ENCODE data around the gene BCL2L2. TPM values are rescaled to one million over a fixed set of nuclear protein-coding genes. Genes with fewer than 3 reads are reported as not detected.

The BCL2L2 gene
- total RNA-seq, 1 experiment from 2014 or later, result 41.2 TPM

GRCh38 chr14:23307146-23307530 is 505 bp downstream of the BCL2L2 start:
- H3K4me3 Mint-ChIP-seq (ENCODE audit: unreplicated experiment), result peak overlapping the region; percentile 98
- H3K36me3 Mint-ChIP-seq (ENCODE audit: insufficient read depth, unreplicated experiment), result peaks cover 40% of the 10 kb centered on the region
- intact Hi-C loops (cut with micrococcal nuclease), result loop anchor here (2.0 kb wide), 1 partner anchor 14 kb away; the partner anchor contains the start of gene PABPN1
- peak overlapping the region; percentile 88 for H3K27ac Mint-ChIP-seq (ENCODE audit: low read depth, unreplicated experiment)
- ChIA-PET POLR2A (interaction anchor here (0.6 to 14.7 kb wide), 15 partner anchors 12 to 840 kb away, joined by 3 to 339 read pairs (median 4); partner anchors contain the start of genes ACIN1, C14orf119, HOMEZ and PABPN1), CTCF (interaction anchor here (0.6 to 3.9 kb wide), 9 partner anchors 9 to 646 kb away, joined by 3 to 30 read pairs (median 3); partner anchors contain the start of genes DHRS4 and PABPN1)
- no peak for DNase-seq (ENCODE audit: unreplicated experiment)
- TF ChIP-seq CTCF (IDR thresholded peaks at IDR 0.05; ENCODE audit: unreplicated experiment), result no peak
- BruUV-seq (replicated peaks), result no TSS peak
- H3K4me1 Mint-ChIP-seq (ENCODE audit: insufficient read depth, unreplicated experiment), result peaks cover 26% of the 10 kb centered on the region
- H3K27me3 Mint-ChIP-seq (ENCODE audit: insufficient read depth, unreplicated experiment), result no peaks in the 10 kb centered on the region
- no peaks in the 10 kb centered on the region for H3K9me3 Mint-ChIP-seq (ENCODE audit: unreplicated experiment)

GRCh38 chr14:23307687-23308644 is 1.3 kb downstream of the BCL2L2 start:
- CTCF ChIA-PET, result interaction anchor here (0.6 to 3.9 kb wide), 10 partner anchors 8 to 845 kb away, joined by 3 to 30 read pairs (median 4); partner anchors contain the start of genes DHRS4 and PABPN1
- POLR2A ChIA-PET, result interaction anchor here (0.6 to 14.7 kb wide), 11 partner anchors 12 to 802 kb away, joined by 3 to 339 read pairs (median 4); partner anchors contain the start of genes ACIN1, C14orf119, HOMEZ and PABPN1
- intact Hi-C loops (cut with micrococcal nuclease), result loop anchor here (2.0 kb wide), 1 partner anchor 13 kb away; the partner anchor contains the start of gene PABPN1
- no peak for TF ChIP-seq CTCF (IDR thresholded peaks at IDR 0.05; ENCODE audit: unreplicated experiment)
- Mint-ChIP-seq H3K27me3 (ENCODE audit: insufficient read depth, unreplicated experiment) (no peaks in the 10 kb centered on the region), H3K36me3 (ENCODE audit: insufficient read depth, unreplicated experiment) (peaks cover 48% of the 10 kb centered on the region), H3K4me1 (ENCODE audit: insufficient read depth, unreplicated experiment) (peaks cover 26% of the 10 kb centered on the region), H3K4me3 (ENCODE audit: unreplicated experiment) (peak overlapping the region; percentile 98), H3K9me3 (ENCODE audit: unreplicated experiment) (no peaks in the 10 kb centered on the region), H3K27ac (ENCODE audit: low read depth, unreplicated experiment) (peak overlapping the region; percentile 88)
- TSS peak; percentile 67 for BruUV-seq (replicated peaks)
- DNase-seq (ENCODE audit: unreplicated experiment), result peak; percentile 67

GRCh38 chr14:23308721-23309445 is 2.2 kb downstream of the BCL2L2 start:
- ChIA-PET CTCF (interaction anchor here (0.6 to 3.9 kb wide), 8 partner anchors 12 to 844 kb away, joined by 3 to 30 read pairs (median 4); partner anchors contain the start of gene PABPN1), POLR2A (interaction anchor here (0.7 to 14.7 kb wide), 3 partner anchors 11 to 801 kb away, joined by 3 to 339 read pairs (median 3); partner anchors contain the start of genes HOMEZ and PABPN1)
- no peaks in the 10 kb centered on the region for H3K27me3 Mint-ChIP-seq (ENCODE audit: insufficient read depth, unreplicated experiment)
- BruUV-seq (replicated peaks), result TSS peak; percentile 3
- no peak for TF ChIP-seq CTCF (IDR thresholded peaks at IDR 0.05; ENCODE audit: unreplicated experiment)
- H3K27ac Mint-ChIP-seq (ENCODE audit: low read depth, unreplicated experiment), result peak overlapping the region; percentile 88
- H3K36me3 Mint-ChIP-seq (ENCODE audit: insufficient read depth, unreplicated experiment), result peaks cover 48% of the 10 kb centered on the region
- peak overlapping the region; percentile 98 for H3K4me3 Mint-ChIP-seq (ENCODE audit: unreplicated experiment)
- intact Hi-C loops (cut with micrococcal nuclease), result no loop called here
- H3K4me1 Mint-ChIP-seq (ENCODE audit: insufficient read depth, unreplicated experiment), result peaks cover 20% of the 10 kb centered on the region
- DNase-seq (ENCODE audit: unreplicated experiment), result no peak
- H3K9me3 Mint-ChIP-seq (ENCODE audit: unreplicated experiment), result no peaks in the 10 kb centered on the region

Measured in MCF 10A (cell line).